ENCODE results near the gene KRT4. TPM values are rescaled to one million over a fixed set of nuclear protein-coding genes. Genes with fewer than 3 reads are reported as not detected.

KRT4 gene
- total RNA-seq, 4 donors from 2014 or later = not detected

- 57 to 70% methylated on average over 1 of the region's 1 CpG for WGBS, 2 donors
- no peak overlapping the region for H3K4me3 ChIP-seq
- H3K27me3 ChIP-seq = no peaks in the 10 kb centered on the region
- TF ChIP-seq EP300 (IDR thresholded peaks at IDR 0.05) = no peak
- no peak for TF ChIP-seq CTCF (IDR thresholded peaks at IDR 0.05)
- no peak for TF ChIP-seq POLR2A (IDR thresholded peaks at IDR 0.05)
- no peaks in the 10 kb centered on the region for H3K36me3 ChIP-seq
- no peaks in the 10 kb centered on the region for H3K4me1 ChIP-seq
- no peak overlapping the region for H3K27ac ChIP-seq
- no peaks in the 10 kb centered on the region for H3K9me3 ChIP-seq
- DNase-seq (ENCODE audit: low spot score in 2 of 2) = no peak
These were observed 13.5 kb downstream of the KRT4 start for GRCh38 chr12:52800259-52800917.

DNA sequence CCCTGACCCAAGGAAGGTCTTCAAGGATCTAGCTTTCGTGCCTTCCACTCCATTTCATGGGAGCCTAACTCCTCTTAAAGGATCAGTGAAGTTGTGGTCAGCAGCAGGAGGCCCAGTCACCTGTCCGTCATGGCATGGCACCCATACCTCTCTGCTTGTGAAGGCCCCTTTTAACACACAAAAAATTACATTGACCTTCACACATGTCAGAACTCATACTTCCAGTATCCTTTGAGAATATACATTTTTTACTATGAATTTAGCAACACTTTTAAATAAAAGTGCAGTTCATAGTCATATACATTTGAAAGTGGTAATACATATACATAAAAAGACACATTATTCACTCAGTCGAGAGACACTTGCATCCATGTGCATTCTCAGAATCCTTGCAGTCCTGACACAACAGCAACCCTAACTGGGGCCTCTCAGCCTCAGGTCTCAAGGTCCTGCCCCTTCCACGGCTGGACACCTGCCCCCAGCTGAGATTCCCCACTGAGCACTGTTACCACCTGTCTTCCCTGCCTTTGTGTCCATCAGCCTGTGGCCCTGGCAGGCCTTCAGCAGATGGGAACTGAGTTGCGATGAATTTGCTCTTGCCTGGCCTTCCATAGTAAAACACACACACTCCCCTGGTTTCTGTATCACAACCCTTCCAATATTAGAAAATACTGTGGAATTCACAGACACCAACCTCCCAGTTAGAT lies 14.3 kb downstream of the KRT4 start:
- Histone ChIP-seq H3K27me3 (no peaks in the 10 kb centered on the region), H3K9me3 (no peaks in the 10 kb centered on the region), H3K4me1 (no peaks in the 10 kb centered on the region), H3K4me3 (no peak overlapping the region), H3K36me3 (no peaks in the 10 kb centered on the region), H3K27ac (no peak overlapping the region)
- DNase-seq (ENCODE audit: low spot score in 2 of 2) = no peak
- TF ChIP-seq CTCF (IDR thresholded peaks at IDR 0.05) (no peak), EP300 (IDR thresholded peaks at IDR 0.05) (no peak), POLR2A (IDR thresholded peaks at IDR 0.05) (no peak)
- 73% methylated on average over 5 of the region's 5 CpGs for WGBS, 2 donors

DNA sequence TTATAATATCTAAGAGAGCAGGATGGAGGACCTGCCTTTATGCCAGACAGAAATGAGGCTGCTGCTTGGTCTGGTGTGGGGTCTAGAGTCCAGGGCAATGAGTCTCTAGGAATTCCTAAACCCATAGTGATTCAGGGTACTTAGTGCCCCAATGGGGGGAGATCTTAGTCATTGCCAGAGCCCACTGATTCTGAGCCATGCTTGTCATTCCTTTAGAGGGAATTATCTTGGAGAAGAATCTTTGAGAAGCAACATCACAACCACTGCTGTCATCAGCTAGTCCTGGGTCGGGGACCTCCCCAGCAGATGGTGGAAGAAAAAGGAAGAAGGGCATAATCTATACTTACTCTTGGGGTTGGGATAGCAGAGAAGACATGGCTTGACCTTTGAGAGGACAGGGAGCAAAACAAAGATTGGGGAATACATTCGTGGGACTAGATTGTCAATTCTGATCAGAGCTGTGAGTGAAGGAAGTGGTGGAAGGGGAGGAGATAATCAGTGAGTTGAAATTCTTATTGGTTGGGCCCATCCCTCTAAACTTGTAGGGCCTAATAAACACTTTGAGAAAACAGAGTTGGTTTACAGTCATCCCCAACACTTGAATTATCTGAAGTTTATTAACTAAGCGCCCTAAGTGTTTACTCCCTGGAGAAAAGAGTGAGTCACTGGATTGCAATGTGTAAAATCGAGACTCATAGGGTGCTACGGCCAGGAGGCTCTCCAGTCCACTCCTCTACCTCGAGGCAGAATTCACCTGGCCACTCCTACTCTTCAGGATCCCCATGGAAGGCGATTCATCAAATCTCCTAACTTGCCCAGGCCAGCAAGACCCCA lies 15.0 kb downstream of the KRT4 start:
- no peaks in the 10 kb centered on the region for H3K9me3 ChIP-seq
- no peak for DNase-seq (ENCODE audit: low spot score in 2 of 2)

DNA sequence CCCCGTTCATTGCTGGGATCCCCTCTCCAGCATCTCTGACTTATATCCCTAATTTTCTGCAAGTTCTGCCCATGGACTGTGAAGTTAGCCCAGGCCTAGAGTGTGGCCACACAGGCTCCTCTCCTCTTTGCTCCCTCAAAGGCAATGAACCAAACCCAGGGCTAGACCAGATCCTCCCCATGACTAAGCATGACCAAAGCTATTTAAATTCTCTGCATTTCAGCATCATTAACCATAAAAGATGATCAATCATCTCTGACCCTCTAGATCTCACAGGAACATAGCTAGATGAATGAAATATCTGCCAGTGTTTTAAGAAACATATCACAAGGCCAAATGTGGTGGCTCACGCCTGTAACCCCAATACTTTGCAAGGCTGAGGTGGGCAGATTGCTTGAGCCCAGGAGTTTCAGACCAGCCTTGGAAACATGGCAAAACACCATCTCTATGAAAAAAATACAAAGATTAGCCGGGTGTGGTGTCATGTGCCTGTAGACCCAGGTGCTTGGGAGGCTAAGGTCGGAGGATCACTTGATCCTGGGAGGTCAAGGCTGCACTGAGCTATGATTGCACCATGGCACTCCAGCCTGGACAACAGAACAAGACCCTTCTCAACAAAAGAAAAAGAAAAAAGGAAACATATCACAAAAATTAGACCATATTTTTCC lies 15.8 kb downstream of the KRT4 start:
- Histone ChIP-seq H3K36me3 (no peaks in the 10 kb centered on the region), H3K27ac (no peak overlapping the region), H3K4me3 (no peak overlapping the region), H3K27me3 (no peaks in the 10 kb centered on the region), H3K4me1 (no peaks in the 10 kb centered on the region), H3K9me3 (no peaks in the 10 kb centered on the region)
- no peak for DNase-seq (ENCODE audit: low spot score in 2 of 2)
- 87 to 93% methylated on average over 4 of the region's 4 CpGs for WGBS, 2 donors
- TF ChIP-seq POLR2A (IDR thresholded peaks at IDR 0.05) (no peak), CTCF (IDR thresholded peaks at IDR 0.05) (no peak), EP300 (IDR thresholded peaks at IDR 0.05) (no peak)

More for the DNA sequence above, 15.0 kb downstream of the KRT4 start:
- H3K27ac ChIP-seq = no peak overlapping the region
- H3K4me3 ChIP-seq = no peak overlapping the region
- no peak for TF ChIP-seq POLR2A (IDR thresholded peaks at IDR 0.05)
- TF ChIP-seq EP300 (IDR thresholded peaks at IDR 0.05) = no peak
- no peak for TF ChIP-seq CTCF (IDR thresholded peaks at IDR 0.05)
- H3K36me3 ChIP-seq = no peaks in the 10 kb centered on the region
- H3K27me3 ChIP-seq = no peaks in the 10 kb centered on the region
- H3K4me1 ChIP-seq = no peaks in the 10 kb centered on the region
- WGBS, 2 donors = 59 to 67% methylated on average over 7 of the region's 7 CpGs

Data from tibial nerve (tissue), 4 donors.